Suprapubic skin (tissue), 4 donors: ENCODE data around the gene TMEM184B.

Experiments
- CTCF ChIP-seq, 2 donors: fragments of 200-600 bp in 1 of 2; fragments of 450-650 bp in 1 of 2; sonication (generic) in 1 of 2; IDR thresholded peaks; one replicate each; pipeline ENCODE4 v1.5.1; 2016 to 2019; ENCODE audit warnings: antibody characterized with exemption in 2 of 2, mild to moderate bottlenecking in 1 of 2, moderate library complexity in 1 of 2
- EP300 ChIP-seq: sonication (generic); formaldehyde crosslinking; IDR thresholded peaks from one replicate; pipeline ENCODE4 v1.6.1; 2017; ENCODE audit warnings: antibody characterized with exemption
- POLR2A ChIP-seq, 2 donors: fragments of 450-650 bp; IDR thresholded peaks; one replicate each; pipeline ENCODE4 v1.6.1; 2017; ENCODE audit warnings: antibody characterized with exemption in 2 of 2, mild to moderate bottlenecking in 2 of 2, moderate library complexity in 2 of 2
- POLR2AphosphoS5 ChIP-seq, 3 donors: sonication (generic); formaldehyde crosslinking; IDR thresholded peaks; one replicate each; pipeline ENCODE4 v1.6.1; 2017; ENCODE audit warnings: antibody characterized with exemption in 3 of 3

GRCh38 chr22:38184788-38185187 lies 88.0 kb downstream of the TMEM184B start:
- TF ChIP-seq POLR2A (IDR thresholded peaks at IDR 0.05): no peak
- no peak for TF ChIP-seq CTCF (IDR thresholded peaks at IDR 0.05)
- TF ChIP-seq POLR2AphosphoS5 (IDR thresholded peaks at IDR 0.05): no peak
- TF ChIP-seq EP300: no peak
